HCT116 (cell line): Measurements from ENCODE around the gene SCGN.

Experiments used
- FOSL1 ChIP-seq: IDR thresholded peaks from 2 replicates; pipeline ENCODE4 v1.6.1; 2012; ENCODE audit warnings: low read depth
- POLR2A ChIP-seq: IDR thresholded peaks from 2 replicates; pipeline ENCODE4 v1.7.0; 2011; ENCODE audit warnings: borderline replicate concordance; ENCODE audit not compliant: insufficient read depth, insufficient read length; ENCODE audit errors: extremely low read depth
- POLR2AphosphoS5 ChIP-seq: IDR thresholded peaks from 2 replicates; pipeline ENCODE4 v1.6.1; 2011; ENCODE audit warnings: mild to moderate bottlenecking, low read depth, low read length, moderate library complexity
- SIN3A ChIP-seq: IDR thresholded peaks from 2 replicates; pipeline ENCODE4 v1.6.1; 2012; ENCODE audit warnings: low read depth
- SRF ChIP-seq: IDR thresholded peaks from 2 replicates; pipeline ENCODE4 v1.6.1; 2012; ENCODE audit warnings: low read depth
- TF ChIP-seq, protein P1 (sequence below): IDR thresholded peaks from 2 replicates; pipeline ENCODE4 v1.6.1; 2012

DNA sequence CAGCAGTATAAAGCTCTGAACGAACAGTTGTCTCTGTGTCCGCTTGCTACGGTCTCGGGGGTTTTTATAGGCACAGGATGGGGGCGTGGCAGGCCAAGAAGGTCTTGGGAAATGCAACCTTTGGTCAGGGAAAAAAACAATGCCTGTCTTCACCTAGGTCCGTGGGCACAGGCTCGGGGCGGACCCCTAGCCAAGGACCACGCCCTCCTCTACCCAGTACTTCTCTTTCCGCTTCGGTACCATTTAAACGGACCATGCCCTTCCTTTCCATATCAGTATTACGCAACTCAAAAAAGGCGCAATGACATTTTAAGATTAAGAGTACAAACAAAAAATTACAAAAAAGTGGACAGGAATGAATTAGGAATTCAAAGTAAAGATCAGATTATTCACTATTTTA lies 58.3 kb downstream of the SCGN start:
- TF ChIP-seq SIN3A (no peak), POLR2AphosphoS5 (no peak), POLR2A (no peak), FOSL1 (no peak), SRF (no peak)
- TF ChIP-seq, protein P1, sequence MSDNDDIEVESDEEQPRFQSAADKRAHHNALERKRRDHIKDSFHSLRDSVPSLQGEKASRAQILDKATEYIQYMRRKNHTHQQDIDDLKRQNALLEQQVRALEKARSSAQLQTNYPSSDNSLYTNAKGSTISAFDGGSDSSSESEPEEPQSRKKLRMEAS, result no peak
